ENCODE measurements around the gene CELSR3. TPM values are rescaled to one million over a fixed set of nuclear protein-coding genes. Genes with fewer than 3 reads are reported as not detected.

Gene CELSR3
- total RNA-seq (ENCODE audit: low replicate concordance), result 0.35 and 0.45 TPM in 2 replicates

GRCh38 chr3:48662753-48663488 lies at the start of gene CELSR3:
Gene CELSR3 (minus strand): TSS chr3:48662886. CDS start chr3:48662634, 252 bp downstream.

GRCh38 chr3:48685603-48686511 lies 23.2 kb upstream of the CELSR3 start, which contains the start of gene NCKIPSD:
Gene NCKIPSD (minus strand): TSS chr3:48685915. CDS start chr3:48685807, 108 bp downstream.

GRCh38 chr3:48635222-48636021 lies 27.3 kb downstream of the CELSR3 start, which contains the start of gene SLC26A6:
Gene SLC26A6 (minus strand): TSS chr3:48635461. CDS start chr3:48635393, 68 bp downstream.

GRCh38 chr3:48621461-48621869 lies 41.2 kb downstream of the CELSR3 start, which contains the start of gene TMEM89:
Gene TMEM89 (minus strand): TSS chr3:48621769. CDS start chr3:48621756, 13 bp downstream.

GRCh38 chr3:48609088-48610005 lies 53.3 kb downstream of the CELSR3 start, which contains the start of gene UQCRC1:
Gene UQCRC1 (minus strand): TSS chr3:48609646. CDS start chr3:48609620, 26 bp downstream.

GRCh38 chr3:48595075-48595525 lies 67.6 kb downstream of the CELSR3 start, which contains the start of gene COL7A1:
Gene COL7A1 (minus strand): TSS chr3:48595329. CDS start chr3:48595159, 170 bp downstream.

Other genes starting within 250 kb of the CELSR3 start
- 14.3 and 44.0 TPM in 2 replicates for gene PLXNB1, start 232.8 kb downstream of the CELSR3 start, total RNA-seq (ENCODE audit: low replicate concordance)
- 20.8 and 28.3 TPM in 2 replicates for gene CCDC51, start 222.8 kb downstream of the CELSR3 start, total RNA-seq (ENCODE audit: low replicate concordance)
- 106 and 447 TPM in 2 replicates for gene TMA7, start 222.6 kb downstream of the CELSR3 start, total RNA-seq (ENCODE audit: low replicate concordance)
- 4.2 and 5.7 TPM in 2 replicates for gene ATRIP, start 216.1 kb downstream of the CELSR3 start, total RNA-seq (ENCODE audit: low replicate concordance)
- 88.9 and 137 TPM in 2 replicates for gene SHISA5, start 158.7 kb downstream of the CELSR3 start, total RNA-seq (ENCODE audit: low replicate concordance)
- 4.3 and 17.1 TPM in 2 replicates for gene PFKFB4, start 106.1 kb downstream of the CELSR3 start, total RNA-seq (ENCODE audit: low replicate concordance)
- under 0.01 and 0.68 TPM in 2 replicates for gene UCN2, start 99.1 kb downstream of the CELSR3 start, total RNA-seq (ENCODE audit: low replicate concordance)
- 11.2 and 25.3 TPM in 2 replicates for gene COL7A1, start 67.6 kb downstream of the CELSR3 start, total RNA-seq (ENCODE audit: low replicate concordance)
- 388 and 396 TPM in 2 replicates for gene UQCRC1, start 53.2 kb downstream of the CELSR3 start, total RNA-seq (ENCODE audit: low replicate concordance)
- not detected in 2 replicates for gene TMEM89, start 41.1 kb downstream of the CELSR3 start, total RNA-seq (ENCODE audit: low replicate concordance)
- gene SLC26A6, start 27.4 kb downstream of the CELSR3 start, total RNA-seq (ENCODE audit: low replicate concordance), result 13.0 and 19.7 TPM in 2 replicates
- 7.7 and 11.1 TPM in 2 replicates for gene NCKIPSD, start 23.0 kb upstream of the CELSR3 start, total RNA-seq (ENCODE audit: low replicate concordance)
- gene IP6K2, start 54.3 kb upstream of the CELSR3 start, total RNA-seq (ENCODE audit: low replicate concordance), result 44.2 and 48.3 TPM in 2 replicates
- 23.3 and 24.5 TPM in 2 replicates for gene PRKAR2A, start 185.0 kb upstream of the CELSR3 start, total RNA-seq (ENCODE audit: low replicate concordance)
- 26.5 and 26.8 TPM in 2 replicates for gene SLC25A20, start 236.0 kb upstream of the CELSR3 start, total RNA-seq (ENCODE audit: low replicate concordance)

All from smooth muscle cell of the coronary artery (primary cell).